ENCODE measurements around the gene RBBP5.
"Not testable (repeated sequence)": the region's sequence is repeated elsewhere in the genome, so short reads cannot be mapped to it uniquely, and the experiment has no call there.

The RBBP5 gene

GRCh38 chr1:205121660-205122488, at the start of gene RBBP5:
Gene RBBP5, minus strand, starts transcription at chr1:205121978. Its CDS starts 105 bp downstream, at chr1:205121873.
- Mint-ChIP-seq H3K27me3 (no peaks in the 10 kb centered on the region), H3K4me1 (peaks cover 48% of the 10 kb centered on the region), H3K9me3 (no peaks in the 10 kb centered on the region), H3K27ac (peak within 1 kb of the TSS; percentile 100), H3K36me3 (peaks cover 5% of the 10 kb centered on the region), H3K4me3 (peak within 1 kb of the TSS; percentile 99)

- H3K4me3 Mint-ChIP-seq: peak overlapping the region; percentile 62
- H3K9me3 Mint-ChIP-seq: no peaks in the 10 kb centered on the region
- H3K36me3 Mint-ChIP-seq: peaks cover 19% of the 10 kb centered on the region
- peaks cover 19% of the 10 kb centered on the region for H3K4me1 Mint-ChIP-seq
- no peaks in the 10 kb centered on the region for H3K27me3 Mint-ChIP-seq
- H3K27ac Mint-ChIP-seq: peak overlapping the region; percentile 59
Observed at GRCh38 chr1:205171369-205171768, 49.6 kb upstream of the RBBP5 start.

- no peak overlapping the region for H3K4me3 Mint-ChIP-seq
Observed at GRCh38 chr1:205170532-205171269, 48.9 kb upstream of the RBBP5 start.

GRCh38 chr1:205169248-205169647, 47.5 kb upstream of the RBBP5 start:
- H3K9me3 Mint-ChIP-seq: no peaks in the 10 kb centered on the region
- H3K4me3 Mint-ChIP-seq: no peak overlapping the region
- H3K4me1 Mint-ChIP-seq: peaks cover 19% of the 10 kb centered on the region
- H3K36me3 Mint-ChIP-seq: peaks cover 23% of the 10 kb centered on the region
- H3K27me3 Mint-ChIP-seq: no peaks in the 10 kb centered on the region
- H3K27ac Mint-ChIP-seq: no peak overlapping the region

More at GRCh38 chr1:205170532-205171269, 48.9 kb upstream of the RBBP5 start:
- Mint-ChIP-seq H3K36me3 (peaks cover 20% of the 10 kb centered on the region), H3K27me3 (no peaks in the 10 kb centered on the region), H3K27ac (no peak overlapping the region), H3K9me3 (no peaks in the 10 kb centered on the region), H3K4me1 (peaks cover 19% of the 10 kb centered on the region)

- Mint-ChIP-seq H3K9me3 (no peaks in the 10 kb centered on the region), H3K4me1 (peaks cover 19% of the 10 kb centered on the region), H3K4me3 (no peak overlapping the region), H3K36me3 (peaks cover 26% of the 10 kb centered on the region), H3K27ac (no peak overlapping the region), H3K27me3 (no peaks in the 10 kb centered on the region)
Observed at GRCh38 chr1:205168291-205168690, 46.5 kb upstream of the RBBP5 start.

GRCh38 chr1:205162301-205162700, 40.5 kb upstream of the RBBP5 start:
- Mint-ChIP-seq H3K27ac (no peak overlapping the region), H3K36me3 (peaks cover 45% of the 10 kb centered on the region), H3K9me3 (no peaks in the 10 kb centered on the region), H3K4me1 (peaks cover 2% of the 10 kb centered on the region), H3K27me3 (no peaks in the 10 kb centered on the region), H3K4me3 (no peak overlapping the region)

- Mint-ChIP-seq H3K27ac (no peak overlapping the region), H3K9me3 (no peaks in the 10 kb centered on the region), H3K27me3 (no peaks in the 10 kb centered on the region), H3K36me3 (peaks cover 54% of the 10 kb centered on the region), H3K4me1 (no peaks in the 10 kb centered on the region), H3K4me3 (no peak overlapping the region)
Observed at GRCh38 chr1:205161076-205161475, 39.3 kb upstream of the RBBP5 start.

GRCh38 chr1:205158048-205158616, 36.4 kb upstream of the RBBP5 start:
- peaks cover 60% of the 10 kb centered on the region for H3K36me3 Mint-ChIP-seq
- H3K27ac Mint-ChIP-seq: no peak overlapping the region
- no peak overlapping the region for H3K4me3 Mint-ChIP-seq

GRCh38 chr1:205155665-205156377, 34.0 kb upstream of the RBBP5 start:
- not testable (repeated sequence) for H3K4me3 Mint-ChIP-seq, H3K27ac Mint-ChIP-seq, H3K4me1 Mint-ChIP-seq, H3K9me3 Mint-ChIP-seq, H3K27me3 Mint-ChIP-seq
- H3K36me3 Mint-ChIP-seq: peaks cover 49% of the 10 kb centered on the region

More at GRCh38 chr1:205158048-205158616, 36.4 kb upstream of the RBBP5 start:
- H3K27me3 Mint-ChIP-seq: no peaks in the 10 kb centered on the region
- H3K9me3 Mint-ChIP-seq: no peaks in the 10 kb centered on the region
- H3K4me1 Mint-ChIP-seq: no peaks in the 10 kb centered on the region

- peaks cover 31% of the 10 kb centered on the region for H3K36me3 Mint-ChIP-seq
- no peak overlapping the region for H3K4me3 Mint-ChIP-seq
- H3K27ac Mint-ChIP-seq: no peak overlapping the region
- no peaks in the 10 kb centered on the region for H3K27me3 Mint-ChIP-seq
- H3K4me1 Mint-ChIP-seq: no peaks in the 10 kb centered on the region
- H3K9me3 Mint-ChIP-seq: no peaks in the 10 kb centered on the region
Observed at GRCh38 chr1:205152505-205152904, 30.7 kb upstream of the RBBP5 start.

GRCh38 chr1:205150651-205151428, 29.1 kb upstream of the RBBP5 start:
- peaks cover 15% of the 10 kb centered on the region for H3K36me3 Mint-ChIP-seq
- H3K4me3 Mint-ChIP-seq: no peak overlapping the region
- no peaks in the 10 kb centered on the region for H3K4me1 Mint-ChIP-seq
- H3K27me3 Mint-ChIP-seq: no peaks in the 10 kb centered on the region
- H3K9me3 Mint-ChIP-seq: no peaks in the 10 kb centered on the region
- peak overlapping the region; percentile 30 for H3K27ac Mint-ChIP-seq

- H3K9me3 Mint-ChIP-seq: no peaks in the 10 kb centered on the region
- H3K4me1 Mint-ChIP-seq: no peaks in the 10 kb centered on the region
- no peaks in the 10 kb centered on the region for H3K27me3 Mint-ChIP-seq
- no peak overlapping the region for H3K27ac Mint-ChIP-seq
- H3K4me3 Mint-ChIP-seq: no peak overlapping the region
- peaks cover 5% of the 10 kb centered on the region for H3K36me3 Mint-ChIP-seq
Observed at GRCh38 chr1:205147191-205147835, 25.5 kb upstream of the RBBP5 start.

GRCh38 chr1:205144751-205145150, 23.0 kb upstream of the RBBP5 start:
- Mint-ChIP-seq H3K4me1 (peaks cover 12% of the 10 kb centered on the region), H3K27me3 (no peaks in the 10 kb centered on the region), H3K27ac (no peak overlapping the region), H3K4me3 (no peak overlapping the region), H3K36me3 (peaks cover 3% of the 10 kb centered on the region), H3K9me3 (no peaks in the 10 kb centered on the region)

GRCh38 chr1:205144046-205144720, 22.4 kb upstream of the RBBP5 start:
- Mint-ChIP-seq H3K27ac (no peak overlapping the region), H3K9me3 (no peaks in the 10 kb centered on the region), H3K36me3 (no peaks in the 10 kb centered on the region), H3K4me1 (peaks cover 12% of the 10 kb centered on the region), H3K4me3 (no peak overlapping the region), H3K27me3 (no peaks in the 10 kb centered on the region)

Measured in activated naive CD4-positive, alpha-beta T cell treated with anti-CD3 and anti-CD28 coated beads, Interleukin-2, amount 50 U/mL, for 24 hours (primary cell).